ENCODE results near the gene MOGAT2. TPM values are rescaled to one million over a fixed set of nuclear protein-coding genes. Genes with fewer than 3 reads are reported as not detected.

MOGAT2 gene
- total and polyA plus RNA-seq, 4 experiments from 2014 or later, result not detected

DNA sequence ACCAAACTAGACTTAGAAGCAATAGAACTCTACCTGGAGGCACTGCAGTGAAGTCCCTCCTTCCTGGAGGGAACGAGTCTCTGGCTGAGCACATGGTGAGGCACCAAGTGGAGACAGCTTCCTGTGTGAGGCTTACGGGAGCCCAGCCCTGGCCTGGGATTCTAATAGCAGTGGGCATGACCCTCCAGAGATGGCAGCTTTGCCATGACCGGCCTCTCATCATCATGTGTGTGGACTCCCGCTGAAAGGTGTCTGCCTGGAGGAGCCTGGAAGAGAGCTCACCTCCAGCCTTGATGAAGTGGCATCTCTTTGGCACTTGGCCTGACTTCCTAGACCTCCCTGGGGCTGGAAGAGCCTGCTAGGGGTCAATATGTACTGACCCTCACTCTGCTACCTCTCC is 58.9 kb downstream of the MOGAT2 start:
- no peak overlapping the region for H3K27ac ChIP-seq (ENCODE audit: low read depth, low read length)
- no peaks in the 10 kb centered on the region for H3K36me3 Mint-ChIP-seq
- no peaks in the 10 kb centered on the region for H3K36me3 ChIP-seq (ENCODE audit: insufficient read depth, low read length)
- H3K4me3 Mint-ChIP-seq, result no peak overlapping the region
- H3K9me3 Mint-ChIP-seq, result no peaks in the 10 kb centered on the region
- POLR2A ChIA-PET (ENCODE audit: partially characterized antibody), result no interaction called here
- H3K4me3 ChIP-seq (ENCODE audit: low read length in 2 of 2), result no peak overlapping the region
- no peak for DNase-seq
- no peaks in the 10 kb centered on the region for H3K9me3 ChIP-seq (ENCODE audit: control insufficient read depth in 1 of 2, low read length in 2 of 2)
- peaks cover 15% of the 10 kb centered on the region for H3K4me1 ChIP-seq (ENCODE audit: insufficient read depth, low read length)
- H3K27ac Mint-ChIP-seq, result no peak overlapping the region
- H3K27me3 Mint-ChIP-seq, result no peaks in the 10 kb centered on the region
- intact Hi-C loops (cut with micrococcal nuclease), result no loop called here
- CTCF ChIA-PET (ENCODE audit: partially characterized antibody), result no interaction called here
- H3K4me1 Mint-ChIP-seq, result peaks cover 5 to 14% (median 7%) of the 10 kb centered on the region in 4 donors
- H3K27me3 ChIP-seq (ENCODE audit: insufficient read depth, low read length), result no peaks in the 10 kb centered on the region

DNA sequence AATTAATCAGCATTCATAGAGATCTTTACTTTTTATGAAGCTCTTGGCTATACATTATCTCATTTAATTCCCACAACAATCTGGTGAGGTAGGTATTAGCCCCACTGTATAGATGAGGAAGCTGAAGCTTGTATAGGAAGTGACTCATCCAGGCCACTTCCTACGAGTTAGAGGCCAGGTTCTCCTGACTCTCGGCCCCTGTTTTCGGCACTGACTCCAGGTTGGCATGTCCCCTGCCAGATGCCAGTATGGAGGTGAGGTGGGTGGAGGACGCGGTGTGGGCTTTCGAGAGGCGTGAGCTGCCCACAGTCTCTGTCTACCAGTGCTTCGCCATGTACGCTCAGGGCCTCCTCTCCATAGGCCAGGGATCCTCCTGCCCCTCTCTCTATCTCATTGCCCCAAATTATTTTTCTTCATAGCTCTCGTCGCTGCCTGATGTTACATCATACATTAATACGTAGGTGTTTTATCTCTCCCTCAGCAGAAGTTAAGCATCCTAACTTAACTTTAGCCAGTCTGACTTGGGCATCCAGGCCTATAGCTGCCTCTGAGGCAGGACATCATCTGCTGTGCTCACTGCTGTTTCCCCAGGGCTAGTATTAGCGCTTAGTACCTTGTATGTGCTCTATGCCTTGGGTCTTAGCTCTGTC is 59.9 kb downstream of the MOGAT2 start:
- POLR2A ChIA-PET (ENCODE audit: partially characterized antibody), result interaction anchor here (0.7 kb wide), 1 partner anchor 8 kb away, joined by 4 read pairs; the partner anchor contains the start of gene DGAT2
- Histone ChIP-seq H3K4me1 (ENCODE audit: insufficient read depth, low read length) (peaks cover 15% of the 10 kb centered on the region), H3K4me3 (ENCODE audit: low read length in 2 of 2) (no peak overlapping the region), H3K36me3 (ENCODE audit: insufficient read depth, low read length) (no peaks in the 10 kb centered on the region), H3K27ac (ENCODE audit: low read depth, low read length) (no peak overlapping the region), H3K27me3 (ENCODE audit: insufficient read depth, low read length) (no peaks in the 10 kb centered on the region), H3K9me3 (ENCODE audit: control insufficient read depth in 1 of 2, low read length in 2 of 2) (no peaks in the 10 kb centered on the region)
- Mint-ChIP-seq H3K27me3 (no peaks in the 10 kb centered on the region), H3K9me3 (no peaks in the 10 kb centered on the region), H3K4me3 (no peak overlapping the region), H3K27ac (peak overlapping the region in 1 of 7 donors; percentile 57), H3K36me3 (no peaks in the 10 kb centered on the region), H3K4me1 (peaks cover 5 to 14% (median 7%) of the 10 kb centered on the region in 4 donors)
- CTCF ChIA-PET (ENCODE audit: partially characterized antibody), result no interaction called here
- no peak for DNase-seq
- intact Hi-C loops (cut with micrococcal nuclease), result no loop called here

GRCh38 chr11:75778962-75779361 is 61.3 kb downstream of the MOGAT2 start:
- intact Hi-C loops (cut with micrococcal nuclease), result no loop called here
- Histone ChIP-seq H3K4me1 (ENCODE audit: insufficient read depth, low read length) (peaks cover 11% of the 10 kb centered on the region), H3K36me3 (ENCODE audit: insufficient read depth, low read length) (no peaks in the 10 kb centered on the region), H3K9me3 (ENCODE audit: control insufficient read depth in 1 of 2, low read length in 2 of 2) (no peaks in the 10 kb centered on the region), H3K4me3 (ENCODE audit: low read length in 2 of 2) (no peak overlapping the region), H3K27ac (ENCODE audit: low read depth, low read length) (no peak overlapping the region), H3K27me3 (ENCODE audit: insufficient read depth, low read length) (no peaks in the 10 kb centered on the region)
- Mint-ChIP-seq H3K4me1 (peaks cover 5 to 14% (median 7%) of the 10 kb centered on the region in 4 donors), H3K4me3 (no peak overlapping the region), H3K27me3 (no peaks in the 10 kb centered on the region), H3K9me3 (no peaks in the 10 kb centered on the region), H3K36me3 (no peaks in the 10 kb centered on the region), H3K27ac (no peak overlapping the region)
- ChIA-PET CTCF (ENCODE audit: partially characterized antibody) (interaction anchor here (1.2 kb wide), 1 partner anchor 10 kb away, joined by 4 read pairs; no protein-coding TSS in a partner anchor), POLR2A (ENCODE audit: partially characterized antibody) (no interaction called here)
- no peak for DNase-seq

GRCh38 chr11:75779960-75780359 is 62.3 kb downstream of the MOGAT2 start:
- DNase-seq, result no peak
- intact Hi-C loops (cut with micrococcal nuclease), result no loop called here
- Mint-ChIP-seq H3K27ac (peak overlapping the region in 1 of 7 donors; percentile 68), H3K4me3 (no peak overlapping the region), H3K27me3 (no peaks in the 10 kb centered on the region), H3K9me3 (no peaks in the 10 kb centered on the region), H3K36me3 (no peaks in the 10 kb centered on the region), H3K4me1 (peaks cover 5 to 14% (median 7%) of the 10 kb centered on the region in 4 donors)
- Histone ChIP-seq H3K36me3 (ENCODE audit: insufficient read depth, low read length) (no peaks in the 10 kb centered on the region), H3K4me1 (ENCODE audit: insufficient read depth, low read length) (peaks cover 11% of the 10 kb centered on the region), H3K9me3 (ENCODE audit: control insufficient read depth in 1 of 2, low read length in 2 of 2) (no peaks in the 10 kb centered on the region), H3K27me3 (ENCODE audit: insufficient read depth, low read length) (no peaks in the 10 kb centered on the region), H3K27ac (ENCODE audit: low read depth, low read length) (no peak overlapping the region), H3K4me3 (ENCODE audit: low read length in 2 of 2) (no peak overlapping the region)
- POLR2A ChIA-PET (ENCODE audit: partially characterized antibody), result no interaction called here
- CTCF ChIA-PET (ENCODE audit: partially characterized antibody), result interaction anchor here (1.2 kb wide), 1 partner anchor 9 kb away, joined by 4 read pairs; no protein-coding TSS in a partner anchor

GRCh38 chr11:75780888-75781287 is 63.2 kb downstream of the MOGAT2 start:
- no peak for DNase-seq
- Histone ChIP-seq H3K9me3 (ENCODE audit: control insufficient read depth in 1 of 2, low read length in 2 of 2) (no peaks in the 10 kb centered on the region), H3K27ac (ENCODE audit: low read depth, low read length) (no peak overlapping the region), H3K36me3 (ENCODE audit: insufficient read depth, low read length) (no peaks in the 10 kb centered on the region), H3K27me3 (ENCODE audit: insufficient read depth, low read length) (no peaks in the 10 kb centered on the region), H3K4me1 (ENCODE audit: insufficient read depth, low read length) (peaks cover 11% of the 10 kb centered on the region), H3K4me3 (ENCODE audit: low read length in 2 of 2) (no peak overlapping the region)
- no peaks in the 10 kb centered on the region for H3K27me3 Mint-ChIP-seq
- ChIA-PET POLR2A (ENCODE audit: partially characterized antibody) (interaction anchor here (0.6 kb wide), 1 partner anchor 20 kb away, joined by 3 read pairs; no protein-coding TSS in a partner anchor), CTCF (ENCODE audit: partially characterized antibody) (interaction anchor here (1.5 kb wide), 1 partner anchor 23 kb away, joined by 3 read pairs; no protein-coding TSS in a partner anchor)
- peak overlapping the region in 1 of 7 donors; percentile 52 for H3K27ac Mint-ChIP-seq
- intact Hi-C loops (cut with micrococcal nuclease), result no loop called here
- H3K9me3 Mint-ChIP-seq, result no peaks in the 10 kb centered on the region
- no peaks in the 10 kb centered on the region for H3K36me3 Mint-ChIP-seq
- H3K4me3 Mint-ChIP-seq, result no peak overlapping the region
- peaks cover 5 to 14% (median 7%) of the 10 kb centered on the region in 4 donors for H3K4me1 Mint-ChIP-seq

DNA sequence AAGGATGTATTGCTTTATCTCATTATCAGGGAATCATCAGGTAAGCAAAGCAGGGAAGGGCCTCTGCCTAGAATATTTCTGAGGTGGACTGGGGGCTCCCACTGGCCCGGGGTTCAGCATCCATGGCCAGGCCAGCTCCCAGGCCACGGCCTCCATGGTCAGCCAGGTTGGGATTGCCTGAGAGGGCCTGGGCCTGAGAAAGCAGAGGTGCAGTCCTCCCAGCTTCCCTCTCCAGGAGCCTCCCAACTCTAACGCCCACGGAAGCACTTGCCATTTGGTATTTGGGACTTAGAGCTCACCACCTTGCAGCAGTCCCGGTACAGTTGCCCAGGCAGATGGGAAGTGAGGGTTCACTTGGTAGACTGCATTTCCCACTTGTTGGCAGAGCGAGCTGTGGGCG is 63.7 kb downstream of the MOGAT2 start:
- Histone ChIP-seq H3K4me3 (ENCODE audit: low read length in 2 of 2) (no peak overlapping the region), H3K36me3 (ENCODE audit: insufficient read depth, low read length) (no peaks in the 10 kb centered on the region), H3K4me1 (ENCODE audit: insufficient read depth, low read length) (peaks cover 11% of the 10 kb centered on the region), H3K9me3 (ENCODE audit: control insufficient read depth in 1 of 2, low read length in 2 of 2) (no peaks in the 10 kb centered on the region), H3K27ac (ENCODE audit: low read depth, low read length) (no peak overlapping the region), H3K27me3 (ENCODE audit: insufficient read depth, low read length) (no peaks in the 10 kb centered on the region)
- intact Hi-C loops (cut with micrococcal nuclease), result no loop called here
- Mint-ChIP-seq H3K4me3 (no peak overlapping the region), H3K36me3 (no peaks in the 10 kb centered on the region), H3K4me1 (peaks cover 5 to 14% (median 7%) of the 10 kb centered on the region in 4 donors), H3K27me3 (no peaks in the 10 kb centered on the region), H3K27ac (no peak overlapping the region), H3K9me3 (no peaks in the 10 kb centered on the region)
- ChIA-PET POLR2A (ENCODE audit: partially characterized antibody) (interaction anchor here (0.6 kb wide), 1 partner anchor 20 kb away, joined by 3 read pairs; no protein-coding TSS in a partner anchor), CTCF (ENCODE audit: partially characterized antibody) (interaction anchor here (1.5 kb wide), 1 partner anchor 22 kb away, joined by 3 read pairs; no protein-coding TSS in a partner anchor)
- DNase-seq, result no peak

DNA sequence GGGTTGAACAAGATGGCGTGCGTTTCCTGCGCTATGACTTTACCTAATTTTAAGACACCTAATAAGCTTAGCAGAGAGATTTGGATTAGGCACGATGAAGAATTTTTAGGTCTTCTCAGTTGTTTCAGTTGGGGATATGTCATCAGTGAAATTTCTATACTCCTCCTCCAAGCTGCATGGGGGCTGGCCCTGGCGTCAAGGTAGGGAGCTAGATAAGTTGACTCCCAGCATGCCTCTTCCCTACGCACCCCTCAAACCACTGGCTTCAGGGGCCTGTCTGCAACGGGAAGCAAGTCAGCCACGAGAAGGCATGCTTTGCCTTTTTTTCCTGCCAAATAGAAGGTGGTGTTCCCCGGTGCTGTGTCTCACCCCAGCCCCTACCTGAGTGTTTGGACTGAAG is 64.2 kb downstream of the MOGAT2 start:
- intact Hi-C loops (cut with micrococcal nuclease), result no loop called here
- Histone ChIP-seq H3K27ac (ENCODE audit: low read depth, low read length) (no peak overlapping the region), H3K4me1 (ENCODE audit: insufficient read depth, low read length) (peaks cover 10% of the 10 kb centered on the region), H3K27me3 (ENCODE audit: insufficient read depth, low read length) (no peaks in the 10 kb centered on the region), H3K36me3 (ENCODE audit: insufficient read depth, low read length) (no peaks in the 10 kb centered on the region), H3K4me3 (ENCODE audit: low read length in 2 of 2) (no peak overlapping the region), H3K9me3 (ENCODE audit: control insufficient read depth in 1 of 2, low read length in 2 of 2) (no peaks in the 10 kb centered on the region)
- Mint-ChIP-seq H3K27me3 (no peaks in the 10 kb centered on the region), H3K36me3 (no peaks in the 10 kb centered on the region), H3K4me1 (peaks cover 5 to 14% (median 7%) of the 10 kb centered on the region in 4 donors), H3K27ac (no peak overlapping the region), H3K9me3 (no peaks in the 10 kb centered on the region), H3K4me3 (no peak overlapping the region)
- DNase-seq, result no peak
- POLR2A ChIA-PET (ENCODE audit: partially characterized antibody), result no interaction called here
- CTCF ChIA-PET (ENCODE audit: partially characterized antibody), result interaction anchor here (1.5 kb wide), 1 partner anchor 22 kb away, joined by 3 read pairs; no protein-coding TSS in a partner anchor

All from CD4-positive, alpha-beta memory T cell (primary cell).